ENCODE results near the gene GPATCH4.
"Not testable (repeated sequence)": the region's sequence is repeated elsewhere in the genome, so short reads cannot be mapped to it uniquely, and the experiment has no call there.

GPATCH4 gene

GRCh38 chr1:156601122-156601830 is at the start of gene GPATCH4:
Gene GPATCH4, minus strand, starts transcription at chr1:156601479.
- DNase-seq: peak; percentile 90

GRCh38 chr1:156648951-156649350 is 47.7 kb upstream of the GPATCH4 start:
- DNase-seq: no peak

GRCh38 chr1:156648496-156648895 is 47.2 kb upstream of the GPATCH4 start:
- DNase-seq: no peak

- peak; percentile 19 for DNase-seq
Measured at GRCh38 chr1:156647351-156647750, 46.1 kb upstream of the GPATCH4 start.

- peak; percentile 26 for DNase-seq
Measured at GRCh38 chr1:156646738-156647211, 45.5 kb upstream of the GPATCH4 start.

- DNase-seq: no peak
Measured at GRCh38 chr1:156645666-156646065, 44.4 kb upstream of the GPATCH4 start.

GRCh38 chr1:156645056-156645455 is 43.8 kb upstream of the GPATCH4 start:
- DNase-seq: peak; percentile 25

GRCh38 chr1:156644640-156645039 is 43.4 kb upstream of the GPATCH4 start:
- peak; percentile 8 for DNase-seq

GRCh38 chr1:156644146-156644545 is 42.9 kb upstream of the GPATCH4 start:
- peak; percentile 23 for DNase-seq

GRCh38 chr1:156643778-156644092 is 42.5 kb upstream of the GPATCH4 start:
- no peak for DNase-seq

GRCh38 chr1:156643049-156643777 is 41.9 kb upstream of the GPATCH4 start:
- DNase-seq: peak; percentile 20

GRCh38 chr1:156642265-156643048 is 41.2 kb upstream of the GPATCH4 start:
- no peak for DNase-seq

GRCh38 chr1:156641761-156642264 is 40.5 kb upstream of the GPATCH4 start, which contains the start of gene BCAN:
Gene BCAN, plus strand, starts transcription at chr1:156642117. Its CDS starts 3,938 bp downstream, at chr1:156646055.
- DNase-seq: peak; percentile 54

GRCh38 chr1:156640842-156641706 is 39.8 kb upstream of the GPATCH4 start:
- DNase-seq: no peak

GRCh38 chr1:156639601-156640101 is 38.4 kb upstream of the GPATCH4 start:
- DNase-seq: no peak

GRCh38 chr1:156638189-156638985 is 37.1 kb upstream of the GPATCH4 start:
- DNase-seq: no peak

- no peak for DNase-seq
Measured at GRCh38 chr1:156632355-156632754, 31.1 kb upstream of the GPATCH4 start.

GRCh38 chr1:156631152-156631551 is 29.9 kb upstream of the GPATCH4 start:
- DNase-seq: not testable (repeated sequence)

GRCh38 chr1:156629823-156630449 is 28.7 kb upstream of the GPATCH4 start:
- no peak for DNase-seq

GRCh38 chr1:156627313-156627880 is 26.1 kb upstream of the GPATCH4 start:
- DNase-seq: no peak
